DMS153 (cell line): Measurements from ENCODE around the gene LACTB.

ENCODE experiments used
- DNase-seq: peaks from one replicate; lab custom pipeline; 2025; lab: John Stamatoyannopoulos, UW

Gene LACTB

DNA sequence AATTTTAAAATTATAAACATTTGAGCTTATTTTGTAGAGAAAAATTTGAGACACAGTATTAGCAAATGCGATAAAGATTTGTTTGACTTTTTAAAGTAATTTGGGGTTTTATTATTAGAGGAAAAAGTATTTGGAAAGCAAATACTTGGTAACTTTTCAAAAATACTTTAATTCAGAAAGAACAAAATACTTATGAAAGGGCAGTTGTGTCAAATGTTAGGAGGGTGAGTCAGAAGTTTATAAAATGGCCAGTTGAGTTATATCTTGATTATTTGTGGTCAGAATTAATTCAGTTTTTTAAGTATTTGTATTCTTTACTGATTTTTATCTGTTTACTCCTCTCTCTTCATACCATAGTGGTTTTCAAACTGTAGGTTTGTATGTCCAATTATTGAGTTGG lies 12.1 kb downstream of the LACTB start:
- DNase-seq: no peak

DNA sequence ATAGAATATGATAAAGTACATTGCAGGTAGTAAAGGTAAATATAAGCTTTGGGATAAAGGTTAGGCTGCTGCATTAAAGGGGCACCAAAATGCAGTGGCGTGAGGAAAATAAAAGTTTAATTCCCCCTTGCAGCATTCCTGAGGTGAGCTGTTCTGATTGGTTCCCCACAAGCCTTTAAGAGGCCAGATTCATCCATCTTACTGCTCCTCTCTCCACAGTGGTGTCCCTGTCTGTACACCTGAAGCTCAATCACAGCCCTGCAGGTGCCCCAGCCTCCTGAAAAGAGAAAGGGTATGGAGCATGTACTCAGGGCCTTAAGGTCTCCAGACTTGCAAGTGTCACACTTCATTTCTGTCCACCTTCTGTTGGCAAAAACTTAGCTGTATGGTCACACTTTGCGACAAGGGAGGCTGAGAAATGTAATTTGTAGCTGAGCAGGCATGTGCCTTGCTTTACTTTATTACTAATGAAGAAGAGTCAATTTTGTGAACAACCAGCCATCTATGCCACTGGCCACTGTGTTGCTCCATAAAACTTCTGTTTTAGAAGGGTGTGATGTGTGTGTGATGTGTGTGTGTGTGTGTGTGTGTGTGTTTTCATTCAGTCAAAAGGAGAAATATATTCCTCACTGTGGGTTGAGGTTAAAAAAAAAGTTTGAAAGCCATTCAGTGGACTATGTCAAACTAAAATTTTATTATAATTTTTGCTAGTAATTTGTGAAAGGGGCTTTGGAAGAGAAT lies 12.8 kb downstream of the LACTB start:
- DNase-seq: no peak

DNA sequence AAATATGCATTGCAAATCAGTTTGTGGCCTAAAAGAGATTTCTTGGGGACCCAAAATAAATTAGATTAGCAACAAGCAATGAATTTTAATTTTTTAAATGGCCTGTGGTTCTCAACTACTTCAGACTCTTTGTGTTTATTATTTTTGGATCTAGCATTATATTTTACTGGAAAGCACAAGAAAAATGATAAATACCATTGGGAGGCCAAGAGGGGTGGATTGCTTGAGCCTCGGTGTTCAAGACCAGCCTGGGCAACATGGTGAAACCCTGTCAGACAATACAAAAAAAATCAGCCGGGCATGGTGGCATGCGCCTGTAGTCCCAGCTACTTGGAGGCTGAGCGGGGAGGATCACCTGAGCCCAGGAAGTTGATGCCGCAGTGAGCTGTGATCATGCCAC lies 13.6 kb downstream of the LACTB start:
- DNase-seq: no peak

DNA sequence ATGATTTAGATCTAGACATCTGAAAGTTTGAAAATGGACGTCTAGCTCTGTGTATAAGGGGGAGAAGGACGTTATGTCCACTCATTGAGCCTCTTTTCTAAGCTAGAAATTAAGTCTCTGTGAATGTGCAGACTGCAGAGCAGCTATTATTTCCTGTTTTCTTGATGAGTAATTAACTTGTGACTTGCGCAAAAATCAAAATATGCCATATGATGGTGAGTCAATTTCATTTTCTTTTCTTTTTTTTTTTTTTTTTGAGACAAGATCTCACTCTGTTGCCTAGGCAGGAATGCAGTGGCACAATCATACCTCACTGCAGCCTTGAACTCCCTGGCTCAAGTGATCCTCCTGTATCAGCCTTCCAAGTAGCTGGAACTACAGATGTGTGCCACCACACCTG lies 14.1 kb downstream of the LACTB start:
- DNase-seq: no peak

DNA sequence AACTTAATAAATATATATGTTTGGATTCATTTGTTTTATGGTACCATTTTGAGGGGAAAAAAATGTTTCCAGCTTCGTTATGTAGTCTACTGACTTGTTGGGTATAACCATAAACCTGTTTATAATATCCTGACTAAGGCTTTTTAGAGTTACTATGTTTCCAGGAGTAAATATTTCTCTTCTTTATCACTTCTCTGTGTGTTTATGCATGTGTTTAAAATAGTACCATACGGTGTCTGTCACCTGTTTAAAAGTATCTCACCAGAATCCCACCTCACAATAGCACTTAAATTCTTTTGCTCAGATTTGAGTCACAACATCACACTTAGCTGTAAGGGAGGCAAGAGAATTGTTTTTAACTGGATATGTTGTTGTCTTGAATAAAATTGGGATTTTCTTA lies 15.1 kb downstream of the LACTB start:
- no peak for DNase-seq

DNA sequence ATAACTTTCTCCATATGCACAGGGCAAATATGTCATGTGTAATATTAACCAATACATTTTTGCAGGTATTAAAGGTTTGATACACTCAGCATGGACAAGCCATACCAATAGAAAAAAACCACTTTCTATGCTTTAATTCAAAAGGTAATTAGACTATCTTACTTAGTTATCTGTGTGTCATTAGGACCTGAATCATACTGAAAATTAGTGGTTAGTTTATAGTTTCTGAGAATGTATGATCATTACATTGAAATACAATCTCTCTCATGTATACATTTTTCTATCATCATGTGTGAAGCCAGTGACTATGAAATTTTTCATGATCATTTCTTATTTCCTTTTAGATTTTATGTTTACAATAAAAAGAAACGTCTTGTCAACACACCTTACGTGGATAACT lies 19.3 kb downstream of the LACTB start:
- no peak for DNase-seq

DNA sequence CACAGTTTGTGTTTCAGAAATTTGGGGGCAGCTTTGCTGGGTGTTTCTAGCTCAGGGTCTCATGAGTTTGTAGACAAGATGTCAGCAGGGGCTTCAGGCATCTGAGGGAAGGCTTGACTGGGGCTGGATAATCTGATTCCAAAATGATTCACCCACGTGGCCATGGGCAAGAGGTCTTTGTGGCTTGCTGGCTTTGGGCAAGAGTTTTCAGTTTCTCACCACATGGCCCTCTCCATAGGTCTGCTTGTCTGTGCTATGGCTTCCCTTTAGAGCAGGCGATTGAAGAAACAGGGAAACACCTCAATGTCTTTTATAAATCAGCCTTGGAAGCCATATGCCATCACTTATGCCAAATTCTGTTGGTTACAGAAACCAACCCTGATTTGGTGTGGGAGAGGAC lies 23.8 kb downstream of the LACTB start:
- DNase-seq: no peak

DNA sequence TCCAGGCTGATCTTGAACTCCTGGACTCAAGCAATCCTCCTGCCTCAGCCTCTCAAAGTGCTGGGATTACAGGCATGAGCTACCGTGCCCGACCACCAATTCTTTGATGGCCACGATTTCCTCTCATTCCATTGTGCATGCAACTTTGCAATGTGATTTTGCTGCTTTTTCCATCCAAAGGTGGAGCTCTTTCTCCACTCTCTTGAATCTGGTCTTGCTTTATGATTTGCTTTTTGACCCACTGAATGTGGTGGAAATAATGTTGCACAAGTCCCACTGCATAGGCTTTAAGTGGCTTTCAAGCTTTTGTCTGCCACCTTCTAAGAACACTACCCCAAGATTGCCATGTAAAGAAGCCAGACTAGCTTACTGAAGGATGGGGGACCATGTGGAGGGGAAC lies 25.0 kb downstream of the LACTB start:
- no peak for DNase-seq

DNA sequence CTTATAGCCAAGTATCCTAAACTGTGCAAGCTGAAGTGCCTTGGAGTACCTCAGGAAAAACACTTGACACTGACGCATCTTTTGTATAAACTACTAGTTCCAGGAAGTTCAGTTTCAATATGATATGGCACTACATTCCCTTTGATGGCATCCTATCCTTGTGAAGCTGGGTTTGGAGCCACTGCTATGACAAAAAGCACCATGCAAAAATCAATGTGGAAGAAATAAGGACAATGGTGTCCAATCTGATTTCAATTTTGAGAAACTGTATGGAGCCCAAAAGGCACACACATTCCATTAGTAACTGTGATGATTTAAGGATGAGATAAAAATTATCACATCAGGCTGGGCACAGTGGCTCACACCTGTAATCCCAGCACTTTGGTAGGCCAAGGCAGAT lies 30.0 kb downstream of the LACTB start:
- DNase-seq: no peak

DNA sequence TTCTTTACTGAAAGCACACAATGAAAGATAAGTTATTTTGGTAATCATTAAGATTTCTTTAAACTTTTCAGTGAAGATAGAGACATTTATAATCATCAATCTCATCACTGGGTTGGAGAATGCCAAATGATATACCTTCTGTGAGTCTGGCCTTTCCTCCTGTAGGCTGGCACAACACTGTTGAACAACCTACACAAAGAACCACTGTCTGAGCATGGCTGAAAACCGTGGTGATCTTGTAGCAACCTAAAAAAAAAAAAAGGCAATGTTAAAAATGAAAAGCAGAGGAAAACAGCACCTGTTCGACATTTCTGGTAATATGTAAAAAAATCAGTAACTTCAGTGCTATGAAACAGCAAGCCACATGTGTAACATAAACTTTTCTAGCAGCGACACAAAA lies 33.8 kb downstream of the LACTB start:
- no peak for DNase-seq

DNA sequence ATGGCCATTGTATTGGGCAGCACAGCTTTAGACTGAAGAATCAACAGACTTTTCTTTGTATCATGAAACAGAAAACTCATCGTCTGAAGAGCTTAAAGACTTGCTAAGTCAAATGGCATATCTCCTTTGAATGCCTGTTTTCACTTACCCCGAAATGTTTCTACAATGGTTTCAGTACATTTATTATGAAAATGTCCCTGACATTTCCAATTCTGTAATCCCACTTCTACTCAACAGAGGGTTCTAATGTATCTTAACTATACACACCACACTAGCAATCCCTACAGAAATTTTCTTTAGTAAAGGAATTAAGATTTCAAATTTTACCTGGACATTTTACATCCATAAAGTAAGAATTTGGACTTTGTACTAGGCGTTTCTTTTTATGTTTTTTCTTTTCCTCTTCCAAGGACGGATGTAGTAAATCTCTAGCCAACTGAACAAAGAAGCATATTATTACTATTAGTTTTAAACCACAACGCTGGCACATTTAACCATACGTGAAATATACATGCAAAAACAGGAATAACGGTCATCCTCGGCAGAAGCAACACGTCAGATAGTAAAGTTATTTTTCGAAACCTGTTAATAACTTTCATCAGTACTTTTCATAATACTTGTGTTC lies 34.5 kb downstream of the LACTB start:
- no peak for DNase-seq

DNA sequence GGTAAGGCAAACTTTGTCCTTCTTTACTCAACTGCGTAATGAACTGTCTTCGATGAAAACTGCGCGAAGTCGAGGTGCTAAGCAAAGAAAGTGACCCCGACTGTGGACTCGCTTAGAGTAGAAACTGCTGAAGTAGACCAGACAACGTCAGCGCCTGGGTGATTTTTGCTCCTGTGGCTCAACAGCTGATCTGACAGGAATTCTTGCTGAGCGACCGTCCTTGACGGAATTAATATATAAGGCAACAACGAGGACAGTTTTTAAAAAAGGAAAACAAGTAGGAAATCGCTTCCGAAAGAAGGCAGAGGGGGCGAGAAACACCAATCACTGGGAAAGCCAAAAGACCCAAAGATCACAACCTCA lies 35.1 kb downstream of the LACTB start:
- DNase-seq: no peak

DNA sequence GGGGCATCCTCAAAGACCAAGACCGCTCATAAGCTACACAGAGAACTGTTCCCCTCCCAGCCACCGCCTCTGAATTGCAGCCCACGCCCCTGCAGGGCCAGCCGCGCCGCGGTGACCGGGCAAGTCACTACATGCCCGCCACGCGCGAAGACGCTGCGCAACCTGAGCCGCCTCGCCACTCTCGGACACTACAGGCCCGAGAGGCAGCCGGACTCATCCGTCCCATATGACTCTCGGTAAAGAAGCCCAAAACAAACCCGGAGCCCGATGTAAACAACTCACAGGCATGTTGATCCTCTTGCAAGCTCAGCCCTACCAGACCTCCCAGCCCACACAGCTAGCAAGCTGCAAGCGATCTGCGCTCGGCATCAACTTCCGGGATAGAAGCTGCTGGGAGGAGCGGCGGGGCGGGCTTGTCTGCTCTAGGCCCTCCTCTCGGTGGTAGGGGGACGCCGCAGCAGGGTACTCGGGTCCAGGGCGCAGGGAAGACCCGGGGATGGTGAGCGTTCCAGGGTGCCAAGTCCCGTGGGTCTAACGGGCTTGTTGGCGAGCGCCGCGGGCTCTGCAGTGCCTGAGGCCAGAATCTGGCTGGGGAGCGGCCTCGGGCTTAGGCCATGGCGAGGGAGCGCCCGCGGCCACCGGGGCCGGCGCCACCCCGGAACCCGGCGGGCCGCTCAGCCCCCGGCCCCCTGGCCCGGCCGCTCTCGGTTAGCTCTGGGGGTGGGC lies 35.6 kb downstream of the LACTB start, which contains the start of gene RPS27L:
Gene RPS27L (minus strand): TSS at position 360 of the 726 bp plus-strand sequence. CDS start 72 bp downstream, at position 288.
- peak; percentile 58 for DNase-seq

DNA sequence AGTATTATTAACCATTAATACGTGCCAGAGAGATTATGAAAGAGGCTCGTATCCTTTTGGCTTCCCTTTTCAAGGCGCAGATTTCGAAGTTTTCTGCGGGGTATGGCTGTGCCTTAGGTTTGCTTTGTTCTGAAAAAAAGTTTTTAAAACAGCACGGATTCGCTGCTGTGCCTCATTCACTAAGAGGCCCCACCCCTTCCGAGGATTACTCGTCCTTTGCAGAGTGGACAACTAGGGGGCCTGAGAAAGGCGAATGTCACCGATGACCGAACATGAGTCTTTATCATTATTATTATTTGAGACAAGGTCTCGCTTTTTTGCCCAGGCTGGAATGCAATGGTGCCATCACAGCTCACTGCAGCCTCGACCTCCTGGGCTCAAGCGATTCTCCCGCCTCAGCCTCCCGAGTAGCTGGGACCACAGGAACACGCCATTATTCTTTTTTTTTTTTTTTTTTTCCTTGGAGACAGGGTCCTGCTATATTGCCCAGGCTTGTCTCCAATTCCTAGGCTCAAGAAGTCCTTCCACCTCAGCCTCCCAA lies 36.3 kb downstream of the LACTB start:
- DNase-seq: no peak

DNA sequence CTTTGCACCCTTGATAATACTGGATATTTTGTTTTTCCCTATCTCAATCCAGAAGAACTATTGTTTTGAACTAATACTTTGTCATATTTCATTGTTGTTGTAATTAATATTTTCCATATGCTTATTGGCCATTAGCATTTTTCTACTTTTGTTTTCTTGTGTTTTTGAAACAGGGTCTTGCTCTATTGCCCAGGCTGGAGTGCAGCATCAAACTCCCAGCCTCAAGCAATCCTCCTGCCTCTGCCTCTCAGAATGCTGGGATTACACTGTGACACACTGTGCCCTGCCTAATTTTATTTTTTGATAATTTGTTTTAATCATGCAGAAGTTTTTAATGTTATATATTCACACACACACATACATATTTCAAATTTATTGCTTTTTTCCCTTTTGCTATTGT lies 39.0 kb downstream of the LACTB start:
- DNase-seq: no peak

DNA sequence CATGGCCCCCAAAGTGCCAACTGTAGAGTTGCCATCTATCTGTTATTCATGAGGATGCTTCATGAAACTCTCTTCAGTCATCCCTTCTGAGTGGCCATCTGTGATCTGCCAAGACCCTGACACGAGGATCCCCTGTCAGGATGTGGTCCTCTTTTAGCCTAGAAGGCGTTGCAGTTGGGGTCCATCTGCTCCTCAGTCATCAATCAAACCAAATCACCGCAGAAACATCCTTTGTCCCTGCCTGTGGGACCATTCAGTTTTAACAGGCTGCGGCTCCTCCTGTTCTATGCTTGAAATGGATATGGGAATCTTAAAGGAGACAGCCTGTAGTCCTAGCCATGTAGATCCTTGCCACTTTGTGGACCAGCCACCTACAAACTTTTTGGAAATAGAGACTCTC lies 41.6 kb downstream of the LACTB start:
- no peak for DNase-seq

DNA sequence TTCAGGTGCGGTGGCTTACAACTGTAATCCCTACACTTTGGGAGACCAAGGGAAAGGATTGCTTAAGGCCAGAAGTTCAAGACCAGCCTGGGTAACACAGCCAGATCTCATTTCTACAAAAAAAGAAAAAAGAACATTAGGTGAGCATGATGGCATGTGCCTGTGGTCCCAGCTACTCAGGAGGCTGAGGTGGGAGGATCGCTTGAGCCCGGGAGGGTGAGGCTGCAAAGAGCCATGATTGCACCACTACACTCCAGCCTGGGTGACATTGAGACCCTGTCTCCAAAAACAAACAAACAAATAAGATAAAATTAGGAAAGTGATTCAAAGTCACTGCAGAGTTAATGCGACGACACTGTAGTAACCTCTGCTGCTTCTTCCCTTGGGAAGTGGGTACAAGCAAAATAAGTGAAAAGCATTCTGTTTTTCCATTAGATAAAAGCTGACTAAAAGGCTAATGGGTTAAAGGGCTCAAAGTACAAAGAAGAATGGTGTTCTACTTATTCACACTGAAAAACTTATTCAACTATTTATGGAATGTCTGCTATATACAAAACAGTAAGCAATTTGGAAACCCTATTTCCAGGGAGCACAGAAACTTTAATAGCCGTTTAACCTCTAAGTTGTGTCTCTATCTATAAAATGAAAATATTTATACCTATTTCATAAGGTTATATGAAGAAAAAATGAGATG lies 43.7 kb downstream of the LACTB start:
- no peak for DNase-seq

DNA sequence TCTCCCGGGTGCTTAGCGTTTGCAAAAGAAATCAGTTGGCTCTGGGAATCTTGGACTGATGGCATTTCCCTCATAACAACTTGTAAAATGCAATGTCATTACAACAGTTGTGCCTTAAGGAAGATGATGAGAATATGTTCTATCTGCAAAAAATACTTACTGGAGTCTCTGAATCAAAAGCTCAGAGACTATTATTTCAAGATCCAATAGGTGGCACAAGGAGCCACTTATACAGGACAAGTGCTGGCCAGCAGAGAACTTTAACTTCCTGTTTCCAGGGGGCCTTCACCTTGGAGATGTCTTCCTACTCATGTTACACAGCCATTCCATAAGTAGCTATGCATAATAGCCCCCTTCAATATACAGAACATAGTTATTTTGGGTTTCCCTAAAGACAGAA lies 44.6 kb downstream of the LACTB start:
- no peak for DNase-seq

DNA sequence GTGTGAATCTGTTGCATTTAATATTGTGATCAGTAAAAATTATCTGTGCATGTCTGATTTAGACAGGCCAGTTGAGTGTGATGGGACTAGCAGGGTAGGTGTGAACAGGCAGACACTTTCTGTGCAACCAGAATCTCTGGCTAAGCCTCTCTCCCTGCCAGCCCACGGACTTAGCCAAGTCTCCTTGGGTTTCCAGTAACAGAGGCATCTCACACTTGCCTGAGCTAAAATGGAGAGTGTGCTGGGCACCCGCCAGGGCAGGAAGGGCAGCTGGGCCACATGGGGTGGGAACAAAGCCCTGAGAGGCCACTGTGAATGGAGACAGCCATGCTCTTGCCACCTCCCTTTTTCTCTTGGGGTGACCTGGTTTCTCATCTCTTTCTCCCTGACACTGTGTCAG lies 48.1 kb downstream of the LACTB start:
- no peak for DNase-seq

DNA sequence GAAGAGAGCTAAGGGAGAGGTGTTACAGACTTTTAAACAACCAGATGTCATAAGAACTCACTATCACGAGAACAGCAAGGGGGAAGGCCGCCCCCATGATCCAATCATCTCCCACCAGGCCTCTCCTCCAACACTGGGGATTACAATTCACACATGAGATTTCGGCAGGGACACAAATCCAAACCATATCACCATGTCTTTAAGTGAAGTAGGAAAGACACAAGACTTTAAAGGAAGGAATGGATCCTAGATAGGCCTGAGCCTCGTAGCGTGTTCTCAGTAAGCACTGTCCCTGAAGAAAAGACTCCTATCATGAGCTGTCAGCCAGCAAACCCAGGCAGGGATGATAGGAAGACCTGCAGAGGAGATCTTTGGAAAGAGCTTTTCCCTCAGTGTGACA lies 50.7 kb downstream of the LACTB start:
- DNase-seq: no peak

DNA sequence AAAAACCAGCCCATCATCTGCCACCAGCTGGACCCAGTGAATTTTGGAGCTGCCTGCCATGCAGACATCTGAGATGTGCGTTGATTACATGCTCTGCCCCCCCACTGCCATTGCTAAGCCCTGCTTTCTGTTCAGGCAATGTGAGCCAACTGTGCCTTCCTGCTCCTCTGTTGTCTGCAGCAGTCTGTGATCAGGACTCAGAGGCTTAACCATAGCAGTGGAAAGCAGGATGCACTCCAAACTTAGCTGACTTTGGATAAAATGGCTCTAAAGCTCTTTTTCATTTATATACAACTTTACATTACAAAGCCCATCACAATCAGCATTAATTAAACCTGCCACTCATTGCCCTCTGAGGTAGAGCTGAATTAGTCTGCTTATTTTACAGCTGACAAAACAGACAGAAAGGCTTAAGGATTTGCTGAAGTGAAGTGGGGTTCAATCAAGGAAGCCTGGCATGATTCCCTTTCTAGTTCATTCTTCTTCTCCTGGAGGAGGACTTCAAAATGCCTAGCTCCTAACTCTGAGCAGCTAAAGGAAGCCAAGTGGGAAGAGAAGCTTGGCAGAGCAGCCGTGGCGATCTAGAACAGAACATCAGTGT lies 51.3 kb downstream of the LACTB start:
- DNase-seq: no peak

DNA sequence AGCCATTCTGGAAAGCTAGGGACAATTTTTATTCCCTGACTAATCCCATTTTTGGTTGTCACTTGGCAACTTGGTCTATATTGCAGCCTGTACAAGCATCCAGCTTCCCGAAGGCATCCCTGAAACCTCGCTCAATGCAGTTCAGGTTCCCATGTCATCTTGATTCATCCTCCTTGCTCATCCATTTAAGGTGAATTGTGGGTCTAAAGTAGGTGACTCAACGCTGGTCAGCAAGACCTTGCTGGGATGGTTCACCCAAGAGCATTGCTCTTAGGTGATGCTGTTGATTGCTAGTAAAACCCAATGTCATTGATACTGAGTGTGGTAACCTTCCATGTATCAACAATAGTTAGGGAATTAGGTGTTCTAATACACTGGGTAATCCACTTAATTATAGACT lies 54.6 kb downstream of the LACTB start:
- DNase-seq: no peak
